ENCODE measurements around the gene SPDYE4.

The SPDYE4 gene

DNA sequence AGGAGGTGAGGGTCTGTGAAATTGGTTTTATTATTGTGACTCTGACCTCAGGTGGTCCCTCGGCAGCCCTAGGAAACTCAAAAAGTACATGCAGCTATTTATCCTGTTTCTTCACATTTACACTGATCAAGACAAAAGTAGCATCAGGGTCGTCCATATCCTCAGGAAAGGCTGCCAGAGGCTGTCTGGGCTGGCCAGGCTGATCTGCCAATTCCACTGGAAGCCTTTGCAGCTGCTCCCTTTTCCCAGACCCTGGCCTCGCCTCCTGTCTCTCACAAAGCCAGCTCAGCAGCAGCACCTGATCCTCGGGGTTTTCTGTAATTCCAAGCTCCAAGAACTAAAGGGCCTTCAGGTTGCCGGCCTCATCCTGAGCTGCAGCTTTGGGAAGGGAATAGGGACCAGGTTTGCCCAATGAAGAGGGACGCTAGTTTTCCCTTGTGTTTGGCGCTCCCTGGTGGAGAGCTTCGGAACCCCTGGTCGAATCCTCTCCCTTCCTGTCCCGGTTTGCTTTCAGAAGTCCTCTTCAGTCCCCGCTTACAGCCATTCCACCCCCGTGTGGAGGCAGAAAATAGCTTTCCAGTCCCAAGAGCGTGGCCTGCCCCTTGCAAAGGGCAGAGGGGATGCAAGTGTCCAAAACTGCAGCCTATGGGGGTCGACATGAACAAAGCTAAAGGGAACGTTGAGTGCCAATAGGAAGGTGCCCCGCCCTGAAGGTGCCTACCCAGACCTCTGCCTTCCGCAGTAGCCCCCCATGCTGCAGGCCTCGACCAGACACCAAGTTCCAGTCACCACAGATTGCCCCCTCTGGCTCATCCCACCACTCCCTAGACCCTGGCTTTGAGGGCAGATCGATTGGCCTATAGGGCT is 27.4 kb upstream of the SPDYE4 start:
- in situ Hi-C loops (cut with MboI; ENCODE audit: low sequenced_read_pairs) = no loop called here

DNA sequence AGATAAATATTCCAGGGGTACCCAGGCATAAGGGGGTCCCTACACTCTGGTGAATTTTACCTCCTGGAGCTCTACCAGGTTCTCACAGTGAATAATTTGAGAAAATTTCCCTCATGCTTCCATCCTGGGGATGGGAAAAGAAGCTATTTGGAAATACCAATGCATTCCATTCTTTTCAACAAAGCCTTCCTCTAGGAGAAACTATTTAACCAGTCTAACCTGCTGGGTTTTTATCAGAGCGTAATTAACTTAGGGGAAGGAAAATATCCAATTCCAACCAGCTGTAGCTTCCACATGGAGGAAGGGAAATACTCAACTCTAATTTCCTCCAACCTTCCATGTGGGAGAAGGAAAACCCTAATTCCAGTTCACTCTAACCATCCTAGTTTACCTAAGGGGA is 23.8 kb upstream of the SPDYE4 start:
- in situ Hi-C loops (cut with MboI; ENCODE audit: low sequenced_read_pairs) = no loop called here

DNA sequence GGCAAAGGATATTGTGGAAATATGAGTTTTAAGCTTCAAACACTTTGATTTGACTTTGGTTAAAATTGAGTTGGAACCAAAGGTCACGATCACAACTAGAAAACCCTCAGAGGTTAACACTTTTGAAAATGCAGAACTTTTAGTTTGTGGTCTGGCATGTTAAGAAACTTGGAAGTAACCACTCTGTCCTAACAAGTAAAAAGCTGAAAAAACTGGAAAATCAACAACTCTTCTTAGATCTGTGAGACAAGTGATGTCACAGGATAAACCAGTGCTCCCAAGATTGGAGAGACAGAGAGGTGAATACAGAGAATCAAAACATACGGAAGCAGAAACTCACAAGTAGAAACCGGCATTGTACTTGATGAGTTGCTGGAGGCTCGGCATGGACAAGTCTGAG is 23.4 kb upstream of the SPDYE4 start:
- in situ Hi-C loops (cut with MboI; ENCODE audit: low sequenced_read_pairs) = no loop called here

DNA sequence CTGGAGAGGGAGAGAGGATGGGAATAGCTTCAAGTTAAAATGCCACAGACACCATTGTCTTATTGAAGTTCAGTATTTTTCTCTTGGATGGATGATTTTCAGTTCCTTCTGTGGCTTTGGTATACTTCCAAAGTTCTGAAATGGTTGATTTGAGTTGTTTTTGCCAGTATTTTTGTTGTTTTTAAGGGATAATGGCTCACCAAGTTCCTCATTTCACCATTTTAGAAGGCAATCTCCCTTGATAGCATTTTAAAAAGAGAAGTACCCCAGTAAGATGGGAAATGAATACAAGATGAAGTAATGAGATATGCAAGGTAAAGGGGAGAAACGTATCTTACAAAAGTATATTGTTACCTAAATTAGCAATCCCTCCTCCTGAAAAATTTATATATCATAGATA is 18.5 kb upstream of the SPDYE4 start:
- in situ Hi-C loops (cut with MboI; ENCODE audit: low sequenced_read_pairs) = no loop called here

DNA sequence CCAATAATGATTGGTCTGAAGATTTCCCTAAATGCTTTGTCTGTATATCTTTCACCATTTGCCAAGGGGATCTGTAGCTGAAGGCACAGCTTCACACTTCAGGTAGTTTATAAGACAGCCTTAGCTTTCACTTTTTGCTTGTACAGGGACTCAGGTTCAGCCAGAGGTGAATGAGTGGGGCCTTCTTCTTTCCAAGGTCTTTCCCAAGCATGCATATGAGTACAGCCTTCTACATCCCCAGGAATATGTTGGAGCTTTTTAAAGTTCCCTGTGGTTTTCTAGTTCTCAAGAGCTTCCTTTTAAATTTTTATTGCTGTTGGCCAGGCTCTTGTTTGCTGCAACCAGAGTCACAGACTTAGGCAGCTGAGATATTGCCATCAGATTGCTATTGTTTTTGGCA is 17.9 kb upstream of the SPDYE4 start:
- in situ Hi-C loops (cut with MboI; ENCODE audit: low sequenced_read_pairs) = no loop called here

DNA sequence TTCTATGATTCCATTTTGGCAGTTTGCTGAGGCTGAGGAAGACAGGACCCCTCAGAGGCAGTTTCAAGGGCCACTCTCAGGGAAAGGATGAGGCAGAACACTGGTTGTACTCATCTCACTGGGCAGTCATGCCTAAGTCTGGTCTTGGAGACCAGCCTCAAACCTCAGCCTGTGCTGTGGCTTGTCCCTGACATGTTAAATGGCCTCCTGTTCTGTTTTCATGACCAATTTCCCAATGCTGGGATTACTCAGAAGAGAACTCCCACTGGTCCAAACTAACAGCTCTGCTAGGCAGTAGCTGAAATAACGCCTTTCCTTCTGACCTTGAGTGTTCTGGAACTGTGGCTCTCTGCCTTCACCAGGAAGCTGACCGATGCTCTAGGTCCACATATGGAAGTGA is 8.4 kb upstream of the SPDYE4 start:
- in situ Hi-C loops (cut with MboI; ENCODE audit: low sequenced_read_pairs) = no loop called here

DNA sequence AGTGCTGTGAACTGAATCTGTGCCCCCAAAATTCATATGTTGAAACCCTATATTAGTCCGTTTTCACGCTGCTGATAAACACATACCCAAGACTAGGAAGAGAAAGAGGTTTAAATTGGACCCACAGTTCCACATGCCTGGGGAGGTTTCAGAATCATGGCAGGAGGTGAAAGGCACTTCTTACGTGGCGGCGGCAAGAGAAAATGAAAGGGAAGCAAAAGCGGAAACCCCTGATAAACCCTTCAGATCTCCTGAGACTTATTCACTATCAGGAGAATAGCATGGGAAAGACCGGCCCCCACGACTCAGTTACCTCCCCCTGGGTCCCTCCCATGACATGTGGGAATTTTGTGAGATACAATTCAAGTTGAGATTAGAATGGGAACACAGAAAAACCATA is 3.7 kb upstream of the SPDYE4 start:
- in situ Hi-C loops (cut with MboI; ENCODE audit: low sequenced_read_pairs) = no loop called here

DNA sequence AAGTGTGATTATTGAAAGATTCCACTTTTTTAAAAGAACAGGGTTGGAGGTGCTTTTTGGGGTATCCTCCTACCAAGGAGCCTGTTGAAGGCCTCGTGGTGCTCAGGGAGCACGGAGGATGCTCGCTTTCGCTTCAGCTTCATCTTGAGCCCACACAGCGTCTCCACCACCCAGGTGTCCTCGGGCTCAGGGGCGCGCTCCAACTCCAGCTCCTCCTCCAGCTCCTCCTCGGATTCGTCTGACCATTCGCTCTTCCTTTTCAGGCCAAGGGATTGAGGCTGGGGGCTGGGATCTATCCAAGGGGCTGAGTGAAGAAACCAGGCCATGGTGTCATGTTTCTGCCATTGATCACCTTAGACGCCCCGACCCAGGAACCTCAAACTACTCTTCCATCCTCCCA is 1.2 kb downstream of the SPDYE4 start:
- in situ Hi-C loops (cut with MboI; ENCODE audit: low sequenced_read_pairs) = no loop called here

DNA sequence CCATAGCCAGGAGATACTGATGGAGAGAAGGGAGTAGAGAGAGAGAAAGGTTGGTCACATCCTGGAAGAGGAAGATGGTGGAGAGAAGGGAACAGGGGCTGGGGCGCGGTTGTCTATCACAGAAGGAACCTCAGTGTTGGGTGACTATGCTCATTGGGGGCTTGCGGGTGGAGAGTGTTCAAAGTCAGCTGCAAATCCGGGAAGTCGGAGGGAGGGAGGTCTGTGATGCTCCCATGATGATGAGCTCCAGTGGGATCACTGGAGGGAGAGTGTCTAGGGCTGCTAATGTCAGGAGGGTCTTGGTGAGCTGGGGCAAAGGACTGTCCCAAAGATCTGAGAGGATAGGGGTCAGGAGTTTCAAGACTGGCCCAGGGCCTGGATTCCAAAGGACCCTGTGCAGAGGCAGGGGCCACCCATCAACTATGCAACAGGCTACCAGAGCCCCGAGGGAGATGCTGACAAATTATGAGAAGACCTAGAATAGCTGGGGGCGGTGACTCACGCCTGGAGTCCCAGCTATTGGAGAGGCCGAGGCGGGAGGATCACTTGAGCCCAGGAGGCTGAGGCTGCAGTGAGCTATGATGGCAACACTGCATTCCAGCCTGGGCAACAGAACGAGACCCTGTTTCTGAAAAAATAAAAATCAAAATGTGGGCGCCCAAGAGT is 2.6 kb downstream of the SPDYE4 start:
- in situ Hi-C loops (cut with MboI; ENCODE audit: low sequenced_read_pairs) = no loop called here

DNA sequence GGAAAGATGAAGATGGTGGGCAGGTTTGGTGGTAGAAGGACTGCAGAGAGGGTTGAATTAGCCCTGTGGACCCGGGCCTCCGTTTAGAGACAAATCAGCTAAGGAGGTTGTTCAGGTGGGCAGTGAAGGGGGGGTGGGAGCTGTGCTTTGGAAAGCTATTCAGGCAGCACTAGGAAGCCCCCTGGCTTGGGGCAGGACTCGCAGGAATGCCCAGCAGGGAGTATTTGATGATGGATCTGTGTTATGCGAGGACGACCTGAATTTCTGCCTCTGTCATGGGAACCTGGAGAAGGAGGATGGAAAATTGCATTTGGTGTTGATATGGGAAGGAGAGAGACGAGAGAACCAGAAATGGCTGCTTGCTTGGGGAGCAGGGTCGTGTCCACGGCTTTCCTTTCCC is 3.5 kb downstream of the SPDYE4 start:
- in situ Hi-C loops (cut with MboI; ENCODE audit: low sequenced_read_pairs) = no loop called here

DNA sequence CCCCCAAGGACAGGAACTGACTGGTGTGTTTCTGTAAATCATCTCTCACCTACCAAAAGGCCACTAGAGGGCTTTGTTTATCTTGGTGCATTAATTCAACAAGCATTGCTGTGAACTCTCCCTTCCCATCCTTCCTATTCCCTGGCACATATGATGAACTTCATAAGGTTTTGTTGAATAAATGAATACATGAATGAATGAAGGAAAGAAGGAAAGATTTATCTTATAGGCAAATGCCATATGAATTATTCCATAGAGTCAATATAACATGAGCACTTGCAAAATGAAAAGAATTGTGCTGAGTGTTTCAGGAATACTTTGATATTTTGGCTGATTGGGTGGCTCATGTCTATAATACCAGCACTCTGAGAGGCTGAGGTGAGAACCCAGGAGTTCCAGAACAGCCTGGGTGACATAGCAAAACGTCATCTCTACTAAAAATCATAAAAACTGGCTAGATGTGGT is 4.3 kb downstream of the SPDYE4 start:
- in situ Hi-C loops (cut with MboI; ENCODE audit: low sequenced_read_pairs) = no loop called here

DNA sequence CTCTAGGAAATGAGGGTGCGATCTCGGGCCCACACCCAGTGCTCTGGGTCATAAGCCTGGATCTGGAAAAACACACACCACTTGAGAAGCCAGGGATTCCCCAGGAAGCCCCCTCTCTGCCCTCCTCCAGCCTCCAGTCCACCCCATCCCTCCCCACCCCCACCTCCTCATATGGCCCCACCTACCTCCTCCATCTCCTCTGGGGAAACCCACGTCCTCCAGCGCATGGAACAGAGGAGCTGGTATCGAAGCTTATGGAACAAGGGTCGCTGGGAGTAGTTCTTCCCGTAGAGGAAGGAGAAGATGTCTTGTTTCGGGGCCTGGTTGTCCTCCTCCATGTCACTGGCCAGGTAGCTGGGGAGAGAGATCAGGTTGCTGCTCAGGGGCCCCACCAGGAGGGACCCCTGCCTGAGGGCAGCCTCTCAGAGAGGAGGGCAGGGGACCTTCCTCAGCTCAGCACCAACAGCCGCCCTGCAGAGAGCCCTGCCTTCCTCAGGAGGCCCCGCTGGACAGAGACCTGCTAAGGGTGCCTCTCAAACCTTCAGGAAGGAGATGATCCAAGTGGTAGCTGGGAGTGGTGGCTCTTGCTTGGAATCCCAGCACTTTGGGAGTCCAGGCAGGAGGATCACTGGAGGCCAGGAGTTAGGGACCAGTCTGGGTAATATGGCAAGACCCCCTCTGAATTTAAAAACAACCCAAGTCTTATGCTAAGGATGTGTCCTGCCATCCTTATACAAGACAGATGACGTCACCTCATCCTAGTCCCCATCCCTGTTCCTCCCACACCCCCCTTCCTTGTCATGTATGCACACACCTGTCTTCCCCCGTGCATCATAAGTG is 5.0 kb downstream of the SPDYE4 start:
- in situ Hi-C loops (cut with MboI; ENCODE audit: low sequenced_read_pairs) = no loop called here

DNA sequence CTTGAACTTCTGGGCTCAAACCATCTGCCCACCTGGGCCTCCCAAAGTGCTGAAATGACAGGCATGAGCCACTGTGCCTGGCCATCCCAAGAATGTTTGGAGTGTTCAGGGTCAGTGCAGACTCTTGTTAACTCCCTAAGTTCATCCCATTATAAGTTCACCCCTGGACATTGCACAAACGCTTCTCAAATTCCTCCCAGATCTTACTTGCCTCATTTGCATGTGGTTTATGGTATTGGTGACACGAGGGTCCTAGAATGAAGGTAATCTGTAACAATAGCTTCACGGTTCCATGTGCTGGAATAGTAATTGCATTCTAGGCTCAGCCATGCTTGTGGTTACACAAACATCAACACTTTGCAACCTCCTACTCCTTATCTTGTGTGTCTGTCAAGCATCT is 8.7 kb downstream of the SPDYE4 start:
- in situ Hi-C loops (cut with MboI; ENCODE audit: low sequenced_read_pairs) = no loop called here

DNA sequence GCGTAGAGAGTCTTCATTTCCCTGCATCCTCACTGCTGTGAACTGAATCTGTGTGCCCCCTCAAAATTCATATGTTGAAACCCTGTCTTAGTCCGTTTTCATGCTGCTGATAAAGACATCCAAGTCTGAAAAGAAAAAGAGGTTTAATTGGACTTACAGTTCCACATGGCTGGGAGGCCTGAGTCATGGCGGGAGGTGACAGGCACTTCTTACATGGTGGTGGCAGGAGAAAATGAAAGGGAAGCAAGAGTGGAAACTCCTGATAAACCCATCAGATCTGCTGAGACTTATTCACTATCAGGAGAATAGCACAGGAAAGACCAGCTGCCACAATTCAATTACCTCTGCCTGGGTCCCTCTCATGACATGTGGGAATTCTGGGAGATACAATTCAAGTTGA is 10.6 kb downstream of the SPDYE4 start:
- in situ Hi-C loops (cut with MboI; ENCODE audit: low sequenced_read_pairs) = no loop called here

DNA sequence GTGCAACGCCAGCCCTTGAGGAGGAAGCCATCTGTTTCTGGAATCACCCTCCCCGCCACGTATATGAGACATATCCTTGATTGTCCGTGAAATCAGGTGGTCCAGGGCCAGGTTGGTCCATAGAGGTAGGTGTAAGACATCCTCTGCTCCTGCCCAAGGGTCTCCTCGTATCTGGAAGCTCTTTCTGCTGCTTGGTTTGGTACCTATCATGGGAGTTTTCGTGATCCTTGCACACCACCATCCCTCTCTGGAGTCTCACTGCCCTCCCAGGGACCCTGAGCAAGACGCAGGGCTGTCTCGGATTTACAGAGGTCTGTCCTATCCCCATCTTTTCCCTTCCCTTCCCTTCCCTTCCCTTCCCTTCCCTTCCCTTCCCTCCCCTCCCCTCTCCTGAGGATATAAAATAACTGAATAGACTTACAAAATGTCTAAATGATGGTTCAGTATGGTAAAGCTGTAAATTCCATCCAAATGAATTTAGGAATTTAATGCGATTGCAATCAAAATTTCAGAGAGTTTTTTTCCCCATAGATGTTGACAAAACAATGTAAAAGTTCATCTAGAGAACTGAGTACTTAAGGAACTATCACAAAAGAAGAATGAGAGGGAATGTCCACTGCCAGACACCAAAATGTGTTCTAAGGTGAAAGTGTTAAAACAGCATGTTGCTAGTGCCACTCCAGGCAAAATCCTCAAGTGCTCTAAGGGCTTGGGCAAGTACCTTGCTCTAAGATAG is 11.7 kb downstream of the SPDYE4 start:
- in situ Hi-C loops (cut with MboI; ENCODE audit: low sequenced_read_pairs) = no loop called here

DNA sequence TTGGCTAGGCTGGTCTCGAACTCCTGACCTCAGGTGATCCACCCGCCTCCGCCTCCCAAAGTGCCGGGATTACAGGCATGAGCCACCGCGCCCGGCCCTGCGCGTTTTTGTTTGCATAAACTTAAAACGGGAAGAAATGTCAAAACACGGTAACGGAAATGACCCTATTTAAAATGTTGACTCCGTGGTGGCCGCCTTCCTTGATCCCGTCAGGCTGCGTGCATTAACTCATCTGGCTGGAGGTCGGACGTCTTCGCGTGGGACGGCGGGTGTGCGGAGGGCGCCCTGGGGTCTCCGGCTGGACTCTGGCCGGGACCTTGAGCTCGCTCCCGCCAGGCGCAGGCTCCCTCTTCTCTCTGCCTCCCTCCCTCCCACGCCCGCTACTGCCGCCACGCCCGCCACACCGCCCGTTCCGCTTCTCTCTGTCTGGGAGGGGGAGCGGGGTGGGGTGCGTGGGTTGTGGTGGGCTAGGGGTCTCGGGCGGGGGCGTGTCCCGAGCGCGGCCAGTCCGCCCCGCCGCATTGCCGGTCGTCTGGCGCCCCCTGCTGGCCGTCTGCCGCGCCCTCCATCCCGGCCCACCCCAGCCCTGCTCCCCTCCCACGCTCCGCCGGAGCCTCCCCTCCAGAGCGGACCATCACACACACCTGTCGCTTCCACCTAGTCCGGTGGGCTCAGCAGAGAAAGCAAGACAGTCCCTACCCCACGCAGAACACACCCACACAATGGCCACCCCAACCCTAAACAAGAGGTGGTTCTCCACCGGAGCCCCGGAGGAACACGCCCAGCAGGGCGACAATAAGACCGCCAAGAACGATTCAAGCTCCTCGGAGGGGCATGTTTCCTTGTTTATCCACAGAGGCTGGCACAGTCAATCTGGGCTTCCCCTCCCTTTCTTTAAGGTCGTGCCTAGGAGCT is 12.5 kb downstream of the SPDYE4 start:
- in situ Hi-C loops (cut with MboI; ENCODE audit: low sequenced_read_pairs) = no loop called here

DNA sequence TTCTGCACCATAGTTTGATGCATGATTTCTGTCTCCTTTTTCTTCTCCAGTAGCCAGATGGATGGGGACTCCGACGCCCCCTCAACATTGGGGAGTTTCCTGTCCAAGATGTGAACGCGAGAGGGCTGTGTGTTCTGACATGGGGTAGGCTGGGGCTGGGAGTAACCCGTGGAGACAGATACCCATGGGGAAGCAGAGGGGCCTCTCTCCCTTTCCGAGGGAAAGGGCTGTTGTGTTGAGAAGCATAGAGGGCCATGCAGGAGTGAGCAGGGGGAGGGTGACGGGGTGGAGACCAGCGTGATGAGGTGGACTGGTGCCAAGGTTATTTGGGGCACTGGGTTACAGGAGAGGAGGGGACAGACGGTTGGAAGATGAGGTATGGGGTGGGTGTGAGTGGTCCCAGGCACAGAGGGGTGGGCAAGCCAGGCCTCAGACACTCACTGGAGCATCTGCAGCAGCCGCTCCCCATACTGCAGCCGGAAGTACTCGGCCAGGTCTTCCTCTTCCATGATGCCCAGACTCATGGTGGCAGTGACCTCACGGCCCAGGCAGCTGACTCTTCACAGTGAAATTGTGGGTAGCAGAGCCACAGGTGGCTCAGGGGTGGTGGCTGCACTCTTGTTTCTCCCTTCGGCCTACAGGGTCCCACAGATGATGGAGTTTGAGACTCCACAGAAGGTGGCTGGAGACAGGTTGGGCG is 14.1 kb downstream of the SPDYE4 start:
- in situ Hi-C loops (cut with MboI; ENCODE audit: low sequenced_read_pairs) = no loop called here

DNA sequence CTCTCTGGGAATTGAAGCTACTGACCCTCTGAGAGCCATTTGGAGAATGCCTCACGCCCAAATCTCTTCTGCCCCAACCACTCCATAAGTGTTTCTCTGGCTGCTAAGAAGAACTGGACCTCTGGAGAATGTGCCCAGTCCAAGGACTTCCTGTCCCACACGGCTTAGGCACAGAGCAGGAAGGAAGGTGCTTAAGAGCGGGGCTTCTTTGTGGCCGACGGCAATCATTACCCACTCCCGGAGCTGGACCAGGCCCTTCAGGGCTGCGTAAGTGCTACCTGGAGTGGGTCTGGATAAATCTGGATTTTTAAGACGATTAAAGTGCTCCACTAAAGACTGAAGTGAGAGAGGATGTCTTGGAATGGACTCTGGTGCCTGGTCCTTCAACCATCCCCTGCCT is 15.5 kb downstream of the SPDYE4 start:
- in situ Hi-C loops (cut with MboI; ENCODE audit: low sequenced_read_pairs) = no loop called here

DNA sequence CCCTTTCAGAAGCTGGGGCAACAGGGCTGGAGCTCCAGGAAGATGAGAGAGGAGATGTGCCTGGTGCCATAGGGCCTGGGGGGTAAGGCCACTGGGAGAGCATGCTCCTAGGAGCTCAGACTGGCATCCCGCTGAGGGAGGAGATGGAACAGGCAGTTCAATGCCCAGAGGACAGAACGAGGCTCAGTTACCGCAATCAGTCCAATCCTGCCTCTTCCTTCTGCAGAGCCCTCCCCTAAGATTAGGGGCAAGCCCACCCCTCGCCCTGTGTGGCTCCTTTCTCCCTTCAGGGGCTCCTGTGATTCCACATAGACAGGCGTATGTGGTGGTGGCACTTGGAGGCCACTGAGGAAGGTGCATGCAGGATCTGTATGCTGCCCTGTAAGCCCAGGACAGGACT is 16.1 kb downstream of the SPDYE4 start:
- in situ Hi-C loops (cut with MboI; ENCODE audit: low sequenced_read_pairs) = no loop called here

Data from hTERT RPE-1 (cell line).